Measurements from ENCODE around the gene TMEM106B. TPM values are rescaled to one million over a fixed set of nuclear protein-coding genes. Genes with fewer than 3 reads are reported as not detected.

Gene TMEM106B
- total RNA-seq, 1 experiment from 2014 or later, result 33.1 TPM

DNA sequence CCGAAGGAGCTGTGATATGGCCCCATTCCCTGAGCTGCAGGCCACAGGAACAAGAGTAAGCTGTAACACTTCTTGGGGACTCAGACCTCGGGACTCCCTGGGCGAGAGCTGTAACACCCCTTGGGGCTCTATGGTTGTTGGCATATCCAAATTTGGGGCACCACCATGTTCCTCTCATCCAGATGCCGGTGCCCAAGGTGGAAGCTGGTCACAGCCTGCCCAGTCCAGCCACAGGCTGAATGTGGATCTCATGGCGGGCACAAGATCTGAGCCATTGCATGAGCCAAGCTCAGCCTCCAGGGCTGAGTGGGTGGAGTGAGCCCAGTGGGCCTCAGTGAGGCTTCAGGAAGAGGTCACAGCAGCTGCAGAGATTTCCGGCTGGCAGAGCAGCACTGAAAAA is 78.9 kb downstream of the TMEM106B start:
- no peak overlapping the region for H3K27ac ChIP-seq (ENCODE audit: low read depth, low read length)
- ATAC-seq (no peak), DNase-seq (ENCODE audit: low read depth, low spot score) (no peak)
- RAD21 ChIA-PET (ENCODE audit: low non-redundant PET in 1 of 2, low total read pairs in 2 of 2, uncharacterized antibody in 2 of 2, unreplicated experiment in 2 of 2), result no interaction called here
- POLR2A ChIA-PET, result no interaction called here
- H3K4me1 ChIP-seq (ENCODE audit: control insufficient read depth in 1 of 2, insufficient read depth in 2 of 2, low read length in 2 of 2), result no peaks in the 10 kb centered on the region
- no peak overlapping the region for H3K4me3 ChIP-seq (replicated peaks in 1 of 2; ENCODE audit: low read depth in 1 of 2, low read length in 2 of 2)
- CTCF ChIA-PET, result no interaction called here
- no peaks in the 10 kb centered on the region for H3K9me2 ChIP-seq (ENCODE audit: insufficient read depth)
- no peaks in the 10 kb centered on the region for H3K36me3 ChIP-seq (ENCODE audit: control insufficient read depth in 1 of 2, insufficient read depth in 2 of 2, low read length in 2 of 2)
- H3K9me3 ChIP-seq (ENCODE audit: control insufficient read depth in 1 of 2, insufficient read depth in 1 of 2, low read depth in 1 of 2, low read length in 2 of 2), result 0 out of 4 replicates have a peak, but pooled peaks cover 0 to 2% of the 10 kb centered on the region in 2 experiments
- TF ChIP-seq, protein P1, sequence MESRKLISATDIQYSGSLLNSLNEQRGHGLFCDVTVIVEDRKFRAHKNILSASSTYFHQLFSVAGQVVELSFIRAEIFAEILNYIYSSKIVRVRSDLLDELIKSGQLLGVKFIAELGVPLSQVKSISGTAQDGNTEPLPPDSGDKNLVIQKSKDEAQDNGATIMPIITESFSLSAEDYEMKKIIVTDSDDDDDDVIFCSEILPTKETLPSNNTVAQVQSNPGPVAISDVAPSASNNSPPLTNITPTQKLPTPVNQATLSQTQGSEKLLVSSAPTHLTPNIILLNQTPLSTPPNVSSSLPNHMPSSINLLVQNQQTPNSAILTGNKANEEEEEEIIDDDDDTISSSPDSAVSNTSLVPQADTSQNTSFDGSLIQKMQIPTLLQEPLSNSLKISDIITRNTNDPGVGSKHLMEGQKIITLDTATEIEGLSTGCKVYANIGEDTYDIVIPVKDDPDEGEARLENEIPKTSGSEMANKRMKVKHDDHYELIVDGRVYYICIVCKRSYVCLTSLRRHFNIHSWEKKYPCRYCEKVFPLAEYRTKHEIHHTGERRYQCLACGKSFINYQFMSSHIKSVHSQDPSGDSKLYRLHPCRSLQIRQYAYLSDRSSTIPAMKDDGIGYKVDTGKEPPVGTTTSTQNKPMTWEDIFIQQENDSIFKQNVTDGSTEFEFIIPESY (IDR thresholded peaks at IDR 0.05; ENCODE audit: extremely low read depth, insufficient replicate concordance, low read length), result no peak
- TF ChIP-seq EGR1 (IDR thresholded peaks at IDR 0.05; ENCODE audit: low read depth) (no peak), ZFX (IDR thresholded peaks at IDR 0.05) (no peak), CEBPB (IDR thresholded peaks at IDR 0.05; ENCODE audit: low read depth) (no peak), SP1 (IDR thresholded peaks at IDR 0.05; ENCODE audit: low read depth) (no peak), TCF7L2 (IDR thresholded peaks at IDR 0.05; ENCODE audit: borderline replicate concordance, extremely low read depth, insufficient read depth, insufficient read length) (no peak), YY1 (IDR thresholded peaks at IDR 0.05; ENCODE audit: extremely low read depth, insufficient replicate concordance, low read depth, low read length) (no peak), EZH2 (IDR thresholded peaks at IDR 0.05) (no peak), SIN3A (IDR thresholded peaks at IDR 0.05; ENCODE audit: low read depth) (no peak)
- TF ChIP-seq, protein P2, sequence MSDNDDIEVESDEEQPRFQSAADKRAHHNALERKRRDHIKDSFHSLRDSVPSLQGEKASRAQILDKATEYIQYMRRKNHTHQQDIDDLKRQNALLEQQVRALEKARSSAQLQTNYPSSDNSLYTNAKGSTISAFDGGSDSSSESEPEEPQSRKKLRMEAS (IDR thresholded peaks at IDR 0.05), result no peak
- TF ChIP-seq, protein P3, sequence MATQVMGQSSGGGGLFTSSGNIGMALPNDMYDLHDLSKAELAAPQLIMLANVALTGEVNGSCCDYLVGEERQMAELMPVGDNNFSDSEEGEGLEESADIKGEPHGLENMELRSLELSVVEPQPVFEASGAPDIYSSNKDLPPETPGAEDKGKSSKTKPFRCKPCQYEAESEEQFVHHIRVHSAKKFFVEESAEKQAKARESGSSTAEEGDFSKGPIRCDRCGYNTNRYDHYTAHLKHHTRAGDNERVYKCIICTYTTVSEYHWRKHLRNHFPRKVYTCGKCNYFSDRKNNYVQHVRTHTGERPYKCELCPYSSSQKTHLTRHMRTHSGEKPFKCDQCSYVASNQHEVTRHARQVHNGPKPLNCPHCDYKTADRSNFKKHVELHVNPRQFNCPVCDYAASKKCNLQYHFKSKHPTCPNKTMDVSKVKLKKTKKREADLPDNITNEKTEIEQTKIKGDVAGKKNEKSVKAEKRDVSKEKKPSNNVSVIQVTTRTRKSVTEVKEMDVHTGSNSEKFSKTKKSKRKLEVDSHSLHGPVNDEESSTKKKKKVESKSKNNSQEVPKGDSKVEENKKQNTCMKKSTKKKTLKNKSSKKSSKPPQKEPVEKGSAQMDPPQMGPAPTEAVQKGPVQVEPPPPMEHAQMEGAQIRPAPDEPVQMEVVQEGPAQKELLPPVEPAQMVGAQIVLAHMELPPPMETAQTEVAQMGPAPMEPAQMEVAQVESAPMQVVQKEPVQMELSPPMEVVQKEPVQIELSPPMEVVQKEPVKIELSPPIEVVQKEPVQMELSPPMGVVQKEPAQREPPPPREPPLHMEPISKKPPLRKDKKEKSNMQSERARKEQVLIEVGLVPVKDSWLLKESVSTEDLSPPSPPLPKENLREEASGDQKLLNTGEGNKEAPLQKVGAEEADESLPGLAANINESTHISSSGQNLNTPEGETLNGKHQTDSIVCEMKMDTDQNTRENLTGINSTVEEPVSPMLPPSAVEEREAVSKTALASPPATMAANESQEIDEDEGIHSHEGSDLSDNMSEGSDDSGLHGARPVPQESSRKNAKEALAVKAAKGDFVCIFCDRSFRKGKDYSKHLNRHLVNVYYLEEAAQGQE (IDR thresholded peaks at IDR 0.05; ENCODE audit: low read depth), result no peak
- H3K27me3 ChIP-seq (ENCODE audit: insufficient read depth, low read length), result no peaks in the 10 kb centered on the region
- H3K79me2 ChIP-seq (ENCODE audit: insufficient read depth, low read length), result no peaks in the 10 kb centered on the region
- BruUV-seq (replicated peaks), result no TSS peak
- intact Hi-C loops (cut with micrococcal nuclease), result no loop called here
- no peaks in the 10 kb centered on the region for H4K20me1 ChIP-seq (ENCODE audit: insufficient read depth)
- no peak overlapping the region for H2AFZ ChIP-seq (ENCODE audit: low read depth, low read length, poor library complexity, severe bottlenecking)
- H3K4me2 ChIP-seq (ENCODE audit: low read length), result no peak overlapping the region
- no peak overlapping the region for H3K9ac ChIP-seq (ENCODE audit: low read length)

Data from HCT116 (cell line).